NCI-H1092 (cell line): ENCODE data around the gene SUOX.
"Not testable (repeated sequence)": the region's sequence is repeated elsewhere in the genome, so short reads cannot be mapped to it uniquely, and the experiment has no call there.

ENCODE experiments used
- DNase-seq: peaks from one replicate; lab custom pipeline; 2025; lab: John Stamatoyannopoulos, UW

The SUOX gene

GRCh38 chr12:56020423-56021184, 23.5 kb downstream of the SUOX start, which contains the start of gene IKZF4:
IKZF4 (plus strand) TSS chr12:56021043; CDS start chr12:56021494, 451 bp downstream.
- DNase-seq: no peak

- DNase-seq: no peak
Measured at GRCh38 chr12:56021889-56022497, 24.9 kb downstream of the SUOX start.

- DNase-seq: no peak
Measured at GRCh38 chr12:56028511-56029165, 31.6 kb downstream of the SUOX start.

- no peak for DNase-seq
Measured at GRCh38 chr12:56029166-56029519, 32.1 kb downstream of the SUOX start.

- DNase-seq: no peak
Measured at GRCh38 chr12:56029666-56030293, 32.7 kb downstream of the SUOX start.

- no peak for DNase-seq
Measured at GRCh38 chr12:56031987-56032386, 34.9 kb downstream of the SUOX start.

- DNase-seq: no peak
Measured at GRCh38 chr12:56034586-56035332, 37.7 kb downstream of the SUOX start.

- no peak for DNase-seq
Measured at GRCh38 chr12:56037161-56037560, 40.1 kb downstream of the SUOX start.

- DNase-seq: no peak
Measured at GRCh38 chr12:56038022-56038655, 41.1 kb downstream of the SUOX start.

- no peak for DNase-seq
Measured at GRCh38 chr12:56040151-56040550, 43.1 kb downstream of the SUOX start.

- DNase-seq: no peak
Measured at GRCh38 chr12:56040963-56041551, 44.0 kb downstream of the SUOX start.

GRCh38 chr12:56041552-56042429, 44.7 kb downstream of the SUOX start, which contains the start of gene RPS26:
RPS26 (plus strand) TSS chr12:56041918; CDS start chr12:56042167, 249 bp downstream.
- peak; percentile 97 for DNase-seq

GRCh38 chr12:56042430-56042813, 45.3 kb downstream of the SUOX start:
- DNase-seq: not testable (repeated sequence)

GRCh38 chr12:56042843-56043242, 45.8 kb downstream of the SUOX start:
- no peak for DNase-seq

GRCh38 chr12:56046027-56046780, 49.1 kb downstream of the SUOX start:
- no peak for DNase-seq

GRCh38 chr12:56053407-56053893, 56.4 kb downstream of the SUOX start:
- DNase-seq: no peak
